HG02938 (cell line): ENCODE data around the gene PSMD14.

Source experiments
- ATAC-seq: cut with Tn5 transposase; IDR thresholded peaks from one replicate; pipeline ENCODE4 v1.9.1; 2021; ENCODE audit warnings: mild to moderate bottlenecking, moderate library complexity; ENCODE audit not compliant: unreplicated experiment

Gene PSMD14

GRCh38 chr2:161417438-161418274 lies 109.4 kb downstream of the PSMD14 start:
- no peak for ATAC-seq

GRCh38 chr2:161418275-161418714 lies 110.1 kb downstream of the PSMD14 start:
- ATAC-seq = no peak

GRCh38 chr2:161418715-161419637 lies 110.8 kb downstream of the PSMD14 start:
- no peak for ATAC-seq

- no peak for ATAC-seq
Observed at GRCh38 chr2:161419638-161420190, 111.5 kb downstream of the PSMD14 start.

- ATAC-seq = no peak
Observed at GRCh38 chr2:161420406-161421074, 112.3 kb downstream of the PSMD14 start.

GRCh38 chr2:161421686-161422085 lies 113.5 kb downstream of the PSMD14 start:
- ATAC-seq = no peak

GRCh38 chr2:161422816-161423403 lies 114.7 kb downstream of the PSMD14 start:
- no peak for ATAC-seq

GRCh38 chr2:161423421-161424393 lies 115.5 kb downstream of the PSMD14 start:
- ATAC-seq = no peak

GRCh38 chr2:161424394-161424769 lies 116.2 kb downstream of the PSMD14 start:
- no peak for ATAC-seq

- ATAC-seq = no peak
Observed at GRCh38 chr2:161424891-161425727, 116.9 kb downstream of the PSMD14 start.

- ATAC-seq = no peak
Observed at GRCh38 chr2:161425728-161426454, 117.7 kb downstream of the PSMD14 start.

GRCh38 chr2:161426455-161426921 lies 118.3 kb downstream of the PSMD14 start:
- no peak for ATAC-seq

- no peak for ATAC-seq
Observed at GRCh38 chr2:161426922-161427663, 118.9 kb downstream of the PSMD14 start.

GRCh38 chr2:161427664-161428587 lies 119.7 kb downstream of the PSMD14 start:
- no peak for ATAC-seq

- no peak for ATAC-seq
Observed at GRCh38 chr2:161430386-161430785, 122.2 kb downstream of the PSMD14 start.

- ATAC-seq = no peak
Observed at GRCh38 chr2:161432107-161432506, 123.9 kb downstream of the PSMD14 start.
